Esophagus muscularis mucosa (tissue), 4 donors: Measurements from ENCODE around the gene CBFA2T3.

Source experiments
- EP300 ChIP-seq: sonication (generic); formaldehyde crosslinking; IDR thresholded peaks from one replicate; pipeline ENCODE4 v1.6.1; 2017; ENCODE audit warnings: antibody characterized with exemption
- POLR2A ChIP-seq: fragments of 450-650 bp; IDR thresholded peaks from one replicate; pipeline ENCODE4 v1.6.1; 2017; ENCODE audit warnings: antibody characterized with exemption, moderate library complexity, mild to moderate bottlenecking, low read depth
- POLR2AphosphoS5 ChIP-seq, 2 donors: sonication (generic); formaldehyde crosslinking; IDR thresholded peaks; one replicate each; pipeline ENCODE4 v1.6.1; 2017; ENCODE audit warnings: antibody characterized with exemption in 2 of 2
- TF ChIP-seq, protein P1 (sequence below), 3 experiments: fragments of 200-600 bp in 2 of 3; fragments of 450-650 bp in 1 of 3; sonication (generic) in 2 of 3; IDR thresholded peaks; one replicate each; pipeline ENCODE4 v1.5.1; 2017 to 2019; ENCODE audit warnings: antibody characterized with exemption in 3 of 3, mild to moderate bottlenecking in 2 of 3, moderate library complexity in 1 of 3

DNA sequence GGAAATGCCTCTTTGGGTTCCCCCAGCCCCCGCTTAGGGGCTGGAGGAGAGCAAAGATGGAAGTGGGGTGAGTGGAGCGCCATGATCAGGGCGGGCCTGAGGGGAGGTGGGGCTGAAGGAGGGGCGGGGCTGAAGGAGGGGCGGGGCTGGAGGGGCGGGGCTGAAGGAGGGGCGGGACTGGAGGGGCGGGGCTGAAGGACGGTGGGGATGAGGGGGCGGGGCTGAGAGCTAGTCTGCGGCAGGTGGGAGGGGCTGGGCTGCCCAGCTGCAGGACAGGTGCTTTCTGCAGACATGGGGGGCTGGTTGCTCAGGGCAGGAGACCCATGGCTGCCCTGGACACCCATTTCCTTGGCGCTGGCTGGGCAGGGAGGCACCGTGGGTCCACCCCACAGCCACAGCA lies 71.4 kb downstream of the CBFA2T3 start:
- TF ChIP-seq, protein P1, sequence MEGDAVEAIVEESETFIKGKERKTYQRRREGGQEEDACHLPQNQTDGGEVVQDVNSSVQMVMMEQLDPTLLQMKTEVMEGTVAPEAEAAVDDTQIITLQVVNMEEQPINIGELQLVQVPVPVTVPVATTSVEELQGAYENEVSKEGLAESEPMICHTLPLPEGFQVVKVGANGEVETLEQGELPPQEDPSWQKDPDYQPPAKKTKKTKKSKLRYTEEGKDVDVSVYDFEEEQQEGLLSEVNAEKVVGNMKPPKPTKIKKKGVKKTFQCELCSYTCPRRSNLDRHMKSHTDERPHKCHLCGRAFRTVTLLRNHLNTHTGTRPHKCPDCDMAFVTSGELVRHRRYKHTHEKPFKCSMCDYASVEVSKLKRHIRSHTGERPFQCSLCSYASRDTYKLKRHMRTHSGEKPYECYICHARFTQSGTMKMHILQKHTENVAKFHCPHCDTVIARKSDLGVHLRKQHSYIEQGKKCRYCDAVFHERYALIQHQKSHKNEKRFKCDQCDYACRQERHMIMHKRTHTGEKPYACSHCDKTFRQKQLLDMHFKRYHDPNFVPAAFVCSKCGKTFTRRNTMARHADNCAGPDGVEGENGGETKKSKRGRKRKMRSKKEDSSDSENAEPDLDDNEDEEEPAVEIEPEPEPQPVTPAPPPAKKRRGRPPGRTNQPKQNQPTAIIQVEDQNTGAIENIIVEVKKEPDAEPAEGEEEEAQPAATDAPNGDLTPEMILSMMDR (IDR thresholded peaks at IDR 0.05): no peak
- TF ChIP-seq POLR2A: no peak
- TF ChIP-seq POLR2AphosphoS5 (IDR thresholded peaks at IDR 0.05): no peak
- TF ChIP-seq EP300: no peak
